ENCODE data around the gene CAD. TPM values are rescaled to one million over a fixed set of nuclear protein-coding genes. Genes with fewer than 3 reads are reported as not detected.

CAD gene
- total RNA-seq, 1 experiment from 2014 or later: 130 TPM

DNA sequence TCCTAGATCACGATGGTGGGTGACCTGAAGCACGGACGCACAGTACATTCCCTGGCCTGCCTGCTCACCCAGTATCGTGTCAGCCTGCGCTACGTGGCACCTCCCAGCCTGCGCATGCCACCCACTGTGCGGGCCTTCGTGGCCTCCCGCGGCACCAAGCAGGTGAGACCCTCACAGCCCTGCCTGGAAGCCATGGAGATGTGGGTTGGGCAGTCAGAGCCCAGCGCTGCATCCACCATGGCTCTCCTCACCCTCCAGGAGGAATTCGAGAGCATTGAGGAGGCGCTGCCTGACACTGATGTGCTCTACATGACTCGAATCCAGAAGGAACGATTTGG is 25.4 kb downstream of the CAD start:
- H3K23me2 ChIP-seq (ENCODE audit: insufficient read length, low read depth, low read length, poor library complexity, severe bottlenecking): no peaks in the 10 kb centered on the region
- no peak overlapping the region for H4K5ac ChIP-seq (ENCODE audit: insufficient read length, low read depth, low read length)
- no peak overlapping the region for H3T11ph ChIP-seq (ENCODE audit: low read length)
- no peak overlapping the region for H3K14ac ChIP-seq (ENCODE audit: insufficient read depth, low read length)
- H3K79me2 ChIP-seq (ENCODE audit: insufficient read depth, low read length): no peaks in the 10 kb centered on the region
- no peaks in the 10 kb centered on the region for H4K20me1 ChIP-seq (ENCODE audit: control insufficient read depth, insufficient read depth, insufficient read length)
- TF ChIP-seq, protein P1, sequence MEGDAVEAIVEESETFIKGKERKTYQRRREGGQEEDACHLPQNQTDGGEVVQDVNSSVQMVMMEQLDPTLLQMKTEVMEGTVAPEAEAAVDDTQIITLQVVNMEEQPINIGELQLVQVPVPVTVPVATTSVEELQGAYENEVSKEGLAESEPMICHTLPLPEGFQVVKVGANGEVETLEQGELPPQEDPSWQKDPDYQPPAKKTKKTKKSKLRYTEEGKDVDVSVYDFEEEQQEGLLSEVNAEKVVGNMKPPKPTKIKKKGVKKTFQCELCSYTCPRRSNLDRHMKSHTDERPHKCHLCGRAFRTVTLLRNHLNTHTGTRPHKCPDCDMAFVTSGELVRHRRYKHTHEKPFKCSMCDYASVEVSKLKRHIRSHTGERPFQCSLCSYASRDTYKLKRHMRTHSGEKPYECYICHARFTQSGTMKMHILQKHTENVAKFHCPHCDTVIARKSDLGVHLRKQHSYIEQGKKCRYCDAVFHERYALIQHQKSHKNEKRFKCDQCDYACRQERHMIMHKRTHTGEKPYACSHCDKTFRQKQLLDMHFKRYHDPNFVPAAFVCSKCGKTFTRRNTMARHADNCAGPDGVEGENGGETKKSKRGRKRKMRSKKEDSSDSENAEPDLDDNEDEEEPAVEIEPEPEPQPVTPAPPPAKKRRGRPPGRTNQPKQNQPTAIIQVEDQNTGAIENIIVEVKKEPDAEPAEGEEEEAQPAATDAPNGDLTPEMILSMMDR (conservative IDR thresholded peaks at IDR 0.05): no peak
- no peak overlapping the region for H3K23ac ChIP-seq (ENCODE audit: insufficient read length, low read depth, low read length)
- H3K4ac ChIP-seq (ENCODE audit: low read depth, low read length): no peak overlapping the region
- no peak overlapping the region for H2BK5ac ChIP-seq (ENCODE audit: insufficient read length, low read length)
- no peak overlapping the region for H3K27ac ChIP-seq (ENCODE audit: insufficient read length, low read depth, low read length)
- no peak overlapping the region for H2BK20ac ChIP-seq (ENCODE audit: low read depth, low read length, poor library complexity, severe bottlenecking)
- H2AFZ ChIP-seq (ENCODE audit: low read length): no peak overlapping the region
- no peak overlapping the region for H3K9ac ChIP-seq (ENCODE audit: extremely low read depth, insufficient read length, low read length)
- DNase-seq: no peak
- Mint-ChIP-seq H3K27ac (no peak overlapping the region), H3K4me3 (no peak overlapping the region), H3K4me1 (no peaks in the 10 kb centered on the region), H3K9me3 (no peaks in the 10 kb centered on the region), H3K36me3 (ENCODE audit: insufficient read depth in 1 of 3, low read depth in 3 of 3) (peaks cover 38 to 76% (median 68%) of the 10 kb centered on the region in 3 experiments), H3K27me3 (ENCODE audit: low read depth) (no peaks in the 10 kb centered on the region)
- no peaks in the 10 kb centered on the region for H3K79me1 ChIP-seq (ENCODE audit: insufficient read depth, low read depth, low read length, poor library complexity, severe bottlenecking)
- H3K4me1 ChIP-seq (ENCODE audit: insufficient read depth, low read length): no peaks in the 10 kb centered on the region
- no peak overlapping the region for H2BK12ac ChIP-seq (ENCODE audit: insufficient read length, low read depth, low read length)
- no peak overlapping the region for H2BK120ac ChIP-seq (ENCODE audit: low read depth, low read length, poor library complexity, severe bottlenecking)
- H3K56ac ChIP-seq (ENCODE audit: insufficient read length, low read depth, low read length): no peak overlapping the region
- WGBS (ENCODE audit: extremely low coverage, insufficient read length, low lambda C conversion rate): no CpG with 5 or more reads among the region's 16 CpGs
- no peaks in the 10 kb centered on the region for H3K27me3 ChIP-seq (ENCODE audit: insufficient read depth, low read length)
- H4K91ac ChIP-seq (ENCODE audit: insufficient read length, low read depth, low read length): no peak overlapping the region
- H3K9me3 ChIP-seq (ENCODE audit: control insufficient read depth, low read depth, low read length): no peaks in the 10 kb centered on the region
- H3K4me2 ChIP-seq (ENCODE audit: insufficient read depth, insufficient read length, low read length): no peak overlapping the region
- no peak overlapping the region for H2BK15ac ChIP-seq (ENCODE audit: low read depth, low read length)
- no peak overlapping the region for H4K8ac ChIP-seq (replicated peaks; ENCODE audit: insufficient read length, low read depth, low read length)
- H3K18ac ChIP-seq (ENCODE audit: insufficient read length, low read depth, low read length): no peak overlapping the region
- H2AK5ac ChIP-seq (ENCODE audit: insufficient read length, low read length): no peak overlapping the region

All from H9 (cell line).